BE2C (cell line): ENCODE measurements around the gene ABCA8.

ENCODE experiments used
- DNase-seq: peaks from one replicate; pipeline ENCODE4 v3.0.0-alpha.2; 2020
- H3K27me3 ChIP-seq: fragments of 250-450 bp; sonication (Bioruptor Pico); 2 replicates; pipeline ENCODE4 v1.5.1; 2020; ENCODE audit warnings: mild to moderate bottlenecking
- H3K36me3 ChIP-seq: fragments of 250-450 bp; sonication (Bioruptor Pico); 2 replicates; pipeline ENCODE4 v1.5.1; 2020; ENCODE audit warnings: mild to moderate bottlenecking
- H3K4me1 ChIP-seq: fragments of 250-450 bp; sonication (Bioruptor Pico); 2 replicates; pipeline ENCODE4 v1.5.1; 2020
- H3K4me3 ChIP-seq: 2 replicates; pipeline ENCODE4 v1.5.1; 2011; ENCODE audit warnings: low read depth, low read length
- H3K9me3 ChIP-seq: fragments of 250-450 bp; sonication (Bioruptor Pico); 2 replicates; pipeline ENCODE4 v1.5.1; 2020
- CTCF ChIP-seq: IDR thresholded peaks from 2 replicates; pipeline ENCODE4 v1.5.1; 2012; ENCODE audit warnings: mild to moderate bottlenecking, low read depth, low read length

Gene ABCA8

GRCh38 chr17:68849673-68850610 is 105.2 kb downstream of the ABCA8 start:
- DNase-seq: no peak
- TF ChIP-seq CTCF: no peak
- H3K36me3 ChIP-seq: no peaks in the 10 kb centered on the region
- no peak overlapping the region for H3K4me3 ChIP-seq
- H3K27me3 ChIP-seq: no peaks in the 10 kb centered on the region
- H3K9me3 ChIP-seq: no peaks in the 10 kb centered on the region
- no peaks in the 10 kb centered on the region for H3K4me1 ChIP-seq

- no peak for DNase-seq
- Histone ChIP-seq H3K4me1 (no peaks in the 10 kb centered on the region), H3K36me3 (no peaks in the 10 kb centered on the region), H3K27me3 (no peaks in the 10 kb centered on the region), H3K4me3 (no peak overlapping the region), H3K9me3 (no peaks in the 10 kb centered on the region)
- TF ChIP-seq CTCF: no peak
Measured at GRCh38 chr17:68847711-68848110, 107.5 kb downstream of the ABCA8 start.

- Histone ChIP-seq H3K4me1 (no peaks in the 10 kb centered on the region), H3K36me3 (no peaks in the 10 kb centered on the region), H3K4me3 (no peak overlapping the region), H3K27me3 (no peaks in the 10 kb centered on the region), H3K9me3 (no peaks in the 10 kb centered on the region)
- DNase-seq: no peak
- no peak for TF ChIP-seq CTCF
Measured at GRCh38 chr17:68843522-68843921, 111.7 kb downstream of the ABCA8 start.

- TF ChIP-seq CTCF: no peak
- H3K4me3 ChIP-seq: no peak overlapping the region
- no peaks in the 10 kb centered on the region for H3K4me1 ChIP-seq
- H3K36me3 ChIP-seq: no peaks in the 10 kb centered on the region
- H3K27me3 ChIP-seq: no peaks in the 10 kb centered on the region
- DNase-seq: no peak
- H3K9me3 ChIP-seq: no peaks in the 10 kb centered on the region
Measured at GRCh38 chr17:68840073-68840472, 115.1 kb downstream of the ABCA8 start.

GRCh38 chr17:68835071-68835470 is 120.1 kb downstream of the ABCA8 start:
- H3K27me3 ChIP-seq: no peaks in the 10 kb centered on the region
- no peak for DNase-seq
- H3K36me3 ChIP-seq: no peaks in the 10 kb centered on the region
- no peaks in the 10 kb centered on the region for H3K4me1 ChIP-seq
- H3K4me3 ChIP-seq: no peak overlapping the region
- no peaks in the 10 kb centered on the region for H3K9me3 ChIP-seq
- no peak for TF ChIP-seq CTCF

GRCh38 chr17:68834328-68834836 is 120.8 kb downstream of the ABCA8 start:
- no peaks in the 10 kb centered on the region for H3K9me3 ChIP-seq
- TF ChIP-seq CTCF: no peak
- H3K27me3 ChIP-seq: 0 out of 2 replicates have a peak, but pooled peaks cover 2% of the 10 kb centered on the region
- H3K36me3 ChIP-seq: no peaks in the 10 kb centered on the region
- no peak overlapping the region for H3K4me3 ChIP-seq
- DNase-seq: no peak
- no peaks in the 10 kb centered on the region for H3K4me1 ChIP-seq
